HEK293T (cell line): ENCODE measurements around the gene GUCA2B.

Experiments used
- CTCF ChIA-PET: fragments of 350-600 bp; formaldehyde crosslinking; extraction: SDS; loops from one replicate; lab custom pipeline; 2021; ENCODE audit warnings: antibody characterized with exemption, inconsistent platforms; lab: Yijun Ruan, JAX
- POLR2A ChIA-PET: fragments of 350-600 bp; formaldehyde crosslinking; extraction: SDS; loops from one replicate; lab custom pipeline; 2020; ENCODE audit warnings: antibody characterized with exemption, inconsistent platforms; lab: Yijun Ruan, JAX
- DNase-seq: peaks from one replicate; pipeline ENCODE4 v3.0.0; 2012; ENCODE audit warnings: mixed read lengths; ENCODE audit errors: extremely low spot score
- ARNT ChIP-seq: fragments of 450-650 bp; IDR thresholded peaks from 2 replicates; pipeline ENCODE4 v1.6.1; 2017; ENCODE audit warnings: mild to moderate bottlenecking
- BHLHE40 ChIP-seq: fragments of 450-650 bp; IDR thresholded peaks from 2 replicates; pipeline ENCODE4 v1.6.1; 2016; ENCODE audit warnings: mild to moderate bottlenecking, moderate library complexity, borderline replicate concordance
- CTBP1 ChIP-seq: fragments of 450-650 bp; IDR thresholded peaks from 2 replicates; pipeline ENCODE4 v1.6.1; 2016; ENCODE audit warnings: borderline replicate concordance
- FOXA1 ChIP-seq: fragments of 450-650 bp; IDR thresholded peaks from 2 replicates; pipeline ENCODE4 v1.6.1; 2016; ENCODE audit warnings: mild to moderate bottlenecking
- FOXK2 ChIP-seq: fragments of 450-650 bp; IDR thresholded peaks from 2 replicates; pipeline ENCODE4 v1.6.1; 2016; ENCODE audit warnings: mild to moderate bottlenecking
- HDGF ChIP-seq: fragments of 450-650 bp; IDR thresholded peaks from 2 replicates; pipeline ENCODE4 v1.6.1; 2017; ENCODE audit warnings: antibody characterized with exemption, borderline replicate concordance
- L3MBTL2 ChIP-seq: fragments of 450-650 bp; conservative IDR thresholded peaks from 2 replicates; pipeline ENCODE4 v1.6.1; 2016; ENCODE audit warnings: mild to moderate bottlenecking
- LEF1 ChIP-seq: fragments of 450-650 bp; IDR thresholded peaks from 2 replicates; pipeline ENCODE4 v1.6.1; 2017; ENCODE audit warnings: mild to moderate bottlenecking, borderline replicate concordance
- NFRKB ChIP-seq: fragments of 450-650 bp; IDR thresholded peaks from 2 replicates; pipeline ENCODE4 v1.6.1; 2016; ENCODE audit warnings: mild to moderate bottlenecking, moderate library complexity
- PKNOX1 ChIP-seq: fragments of 450-650 bp; IDR thresholded peaks from 2 replicates; pipeline ENCODE4 v1.6.1; 2016
- SP1 ChIP-seq: fragments of 450-650 bp; IDR thresholded peaks from 2 replicates; pipeline ENCODE4 v1.6.1; 2017
- SUZ12 ChIP-seq: fragments of 450-650 bp; IDR thresholded peaks from 2 replicates; pipeline ENCODE4 v1.6.1; 2016; ENCODE audit warnings: mild to moderate bottlenecking
- TARDBP ChIP-seq: fragments of 450-650 bp; IDR thresholded peaks from 2 replicates; pipeline ENCODE4 v1.6.1; 2016
- ZNF384 ChIP-seq: fragments of 450-650 bp; IDR thresholded peaks from 2 replicates; pipeline ENCODE4 v1.6.1; 2016

GUCA2B gene

DNA sequence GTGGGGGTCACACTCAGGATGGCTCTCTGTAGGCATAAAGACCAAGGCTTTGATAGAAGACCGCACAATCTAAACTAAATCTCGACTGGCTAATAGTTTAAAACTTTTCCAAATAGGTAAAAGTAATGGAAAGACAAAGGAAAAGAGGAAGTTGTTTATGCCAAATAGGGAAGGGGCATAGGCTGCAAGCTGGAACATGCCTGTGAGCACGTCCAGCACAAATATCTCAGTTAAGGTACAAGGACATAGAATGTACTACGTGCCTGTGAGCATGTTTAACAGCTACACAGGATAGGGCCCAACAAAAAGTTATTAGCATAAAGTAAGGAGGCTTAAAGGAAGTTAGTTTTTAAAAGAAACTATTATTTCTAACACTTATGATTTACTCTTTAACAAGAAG, 38.9 kb downstream of the GUCA2B start:
- no peak for DNase-seq
- ChIA-PET CTCF (interaction anchor here (1.2 kb wide), 1 partner anchor 18 kb away, joined by 6 read pairs; no protein-coding TSS in a partner anchor), POLR2A (no interaction called here)
- no peak for TF ChIP-seq PKNOX1
- TF ChIP-seq BHLHE40: no peak
- TF ChIP-seq SUZ12: no peak
- TF ChIP-seq NFRKB: no peak
- TF ChIP-seq LEF1: no peak
- no peak for TF ChIP-seq L3MBTL2
- TF ChIP-seq FOXA1: no peak
- no peak for TF ChIP-seq ZNF384

DNA sequence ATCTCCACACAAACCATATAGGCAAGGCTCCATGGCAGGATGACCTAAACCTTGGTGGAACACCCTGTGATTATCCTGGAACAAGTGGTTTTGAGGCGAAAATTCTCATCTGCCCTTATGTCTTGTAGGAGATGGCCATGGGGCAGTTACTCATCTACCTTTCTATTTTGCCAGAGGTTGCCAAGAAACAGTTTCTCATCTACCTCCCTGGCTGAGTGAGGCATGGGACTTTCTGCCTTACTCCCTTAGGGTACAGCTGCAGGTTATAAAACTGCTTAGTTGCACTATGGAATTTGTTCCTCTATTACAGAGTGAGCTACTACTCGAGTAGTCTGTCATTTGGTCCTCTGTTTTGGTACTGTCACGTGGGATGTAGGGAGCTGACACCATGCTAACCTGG, 42.6 kb downstream of the GUCA2B start:
- POLR2A ChIA-PET: no interaction called here
- CTCF ChIA-PET: no interaction called here
- no peak for TF ChIP-seq SP1
- no peak for DNase-seq

DNA sequence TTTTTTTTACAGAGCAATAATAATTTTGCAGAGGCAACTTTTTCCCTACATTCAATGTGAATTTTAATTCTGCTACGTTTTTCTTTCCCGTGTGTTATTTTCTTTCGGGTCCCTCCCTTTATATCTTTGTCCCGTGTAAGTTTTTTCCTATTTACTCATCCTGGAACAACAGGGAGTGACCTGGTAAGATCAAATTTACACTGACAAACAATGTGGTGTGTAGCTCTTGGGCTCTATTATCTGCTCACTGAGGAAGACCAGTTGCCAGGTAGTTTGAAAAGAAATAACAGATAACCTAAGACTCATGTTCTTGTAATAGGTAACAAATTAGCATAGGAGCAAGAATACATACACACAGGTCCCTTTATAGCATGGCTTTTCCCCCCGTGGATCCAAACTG, 45.0 kb downstream of the GUCA2B start:
- ChIA-PET CTCF (no interaction called here), POLR2A (no interaction called here)

DNA sequence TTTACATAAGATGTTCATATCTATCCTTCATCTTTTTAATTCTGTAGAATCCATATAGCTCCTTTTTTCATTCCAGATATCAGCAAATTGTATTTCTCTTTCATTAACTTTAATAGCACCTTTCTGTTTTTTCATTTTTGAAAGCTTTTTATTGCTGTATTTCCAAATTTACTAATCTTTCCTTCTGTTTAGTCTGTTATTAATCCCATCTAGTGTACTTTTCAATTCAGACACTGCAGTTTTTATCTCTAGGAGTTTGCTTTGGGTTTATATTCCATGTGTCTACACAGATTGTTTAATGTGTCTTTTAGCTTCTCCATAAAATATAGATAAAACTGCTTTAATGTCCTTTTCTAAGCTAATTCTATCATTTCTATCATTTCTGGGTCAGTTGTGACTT, 48.8 kb downstream of the GUCA2B start:
- no peak for TF ChIP-seq CTBP1
- no peak for TF ChIP-seq ZNF384
- TF ChIP-seq NFRKB: no peak
- no peak for TF ChIP-seq SUZ12
- no peak for TF ChIP-seq SP1
- no peak for TF ChIP-seq TARDBP
- CTCF ChIA-PET: no interaction called here
- no peak for DNase-seq
- POLR2A ChIA-PET: no interaction called here

More for the DNA sequence above, 45.0 kb downstream of the GUCA2B start:
- TF ChIP-seq HDGF (no peak), L3MBTL2 (no peak), FOXK2 (no peak), FOXA1 (no peak), NFRKB (no peak), BHLHE40 (no peak), ZNF384 (no peak), SP1 (no peak), ARNT (no peak)
- DNase-seq: no peak
